Endothelial cell of umbilical vein (primary cell): ENCODE measurements around the gene TXNDC9. TPM values are rescaled to one million over a fixed set of nuclear protein-coding genes. Genes with fewer than 3 reads are reported as not detected.

ENCODE experiments used
- BruUV-seq: library from RNA; stranded (reverse); fragments of 400-500 nt; replicated peaks from 2 replicates; lab custom pipeline; 2021; lab: Mats Ljungman, UMichigan
- CTCF ChIA-PET: fragments of 300-600, 350-600 bp; sonication (Branson Sonifier 250); formaldehyde crosslinking; loops from one replicate; lab custom pipeline; 2021; ENCODE audit warnings: antibody characterized with exemption, inconsistent platforms; lab: Charles Lee
- POLR2A ChIA-PET: fragments of 300-600, 350-600 bp; sonication (Branson Sonifier 250); formaldehyde crosslinking; loops from one replicate; lab custom pipeline; 2021; ENCODE audit warnings: antibody characterized with exemption, inconsistent platforms; lab: Charles Lee
- DNase-seq: peaks from one replicate; pipeline ENCODE4 v3.0.0-alpha.2; 2011; ENCODE audit warnings: low read depth, low spot score
- FAIRE-seq: peaks from 2 replicates; lab custom pipeline; 2011; peaks lifted over from hg19 to GRCh38; lab: Jason Lieb, UNC
- H2AFZ ChIP-seq: 2 replicates; pipeline ENCODE4 v1.6.0; 2012; ENCODE audit warnings: low read depth, low read length, control low read depth, inconsistent platforms
- H3K27ac ChIP-seq: 2 replicates; pipeline ENCODE4 v1.5.1; 2011; ENCODE audit warnings: low read depth, mild to moderate bottlenecking, control low read depth, low read length, moderate library complexity; ENCODE audit not compliant: insufficient read depth
- H3K27me3 ChIP-seq, 2 experiments: 2 replicates each; pipeline versions ENCODE4 v1.6.0 to v1.6.1; 2011; ENCODE audit warnings: low read length in 2 of 2, mixed read lengths in 1 of 2; ENCODE audit not compliant: control insufficient read depth in 2 of 2, insufficient read depth in 2 of 2
- H3K36me3 ChIP-seq, 2 experiments: 2 replicates in 1 of 2; 3 replicates in 1 of 2; pipeline ENCODE4 v1.5.1; 2011; ENCODE audit warnings: low read length in 2 of 2, mild to moderate bottlenecking in 1 of 2, moderate library complexity in 1 of 2; ENCODE audit not compliant: control insufficient read depth in 2 of 2, insufficient read depth in 2 of 2; ENCODE audit errors: extremely low read depth in 1 of 2
- H3K4me1 ChIP-seq: 3 replicates; pipeline ENCODE4 v1.5.1; 2011; ENCODE audit warnings: mild to moderate bottlenecking, low read length; ENCODE audit not compliant: control insufficient read depth, insufficient read depth; ENCODE audit errors: extremely low read depth
- H3K4me2 ChIP-seq: 2 replicates; pipeline ENCODE4 v1.6.1; 2011; ENCODE audit warnings: low read length, control low read depth, mixed read lengths; ENCODE audit not compliant: insufficient read depth
- H3K4me3 ChIP-seq, 3 experiments: fragments of 200-600 bp in 1 of 3; sonication (generic), shearing (Covaris generic) in 1 of 3; replicated peaks in 1 of 3; 2 replicates each; pipeline ENCODE4 v1.5.1; 2011 to 2016; ENCODE audit warnings: control low read depth in 3 of 3, low read length in 3 of 3, mild to moderate bottlenecking in 2 of 3, inconsistent platforms in 1 of 3, low read depth in 1 of 3, moderate library complexity in 1 of 3; ENCODE audit not compliant: insufficient read depth in 1 of 3
- H3K79me2 ChIP-seq: 2 replicates; pipeline ENCODE4 v1.6.0; 2012; ENCODE audit warnings: low read length, inconsistent platforms; ENCODE audit not compliant: control insufficient read depth, insufficient read depth
- H3K9ac ChIP-seq: replicated peaks from 2 replicates; pipeline ENCODE3; 2011; ENCODE audit warnings: low read length, control low read depth; ENCODE audit not compliant: insufficient read depth; ENCODE audit errors: extremely low read depth
- H3K9me1 ChIP-seq: replicated peaks from 3 replicates; pipeline ENCODE4 v1.6.0; 2011; ENCODE audit warnings: mild to moderate bottlenecking, low read length; ENCODE audit not compliant: control insufficient read depth, insufficient read depth; ENCODE audit errors: extremely low read depth
- H3K9me3 ChIP-seq: replicated peaks from 2 replicates; pipeline ENCODE4 v1.5.1; 2012; ENCODE audit warnings: low read length, inconsistent platforms; ENCODE audit not compliant: control insufficient read depth, insufficient read depth
- H4K20me1 ChIP-seq: replicated peaks from 2 replicates; pipeline ENCODE3; 2011; ENCODE audit warnings: mild to moderate bottlenecking, low read length; ENCODE audit not compliant: control insufficient read depth, insufficient read depth; ENCODE audit errors: extremely low read depth
- CTCF ChIP-seq, 2 donors: IDR thresholded peaks; 1 replicate in 1 of 2; 2 replicates in 1 of 2; pipeline ENCODE4 v1.5.1; 2011; ENCODE audit warnings: low read length in 2 of 2, mild to moderate bottlenecking in 2 of 2, moderate library complexity in 2 of 2, control low read depth in 1 of 2, inconsistent platforms in 1 of 2, low read depth in 1 of 2; ENCODE audit not compliant: insufficient read depth in 1 of 2; ENCODE audit errors: extremely low read depth in 1 of 2
- EZH2 ChIP-seq: IDR thresholded peaks from 2 replicates; pipeline ENCODE4 v1.6.1; 2012; ENCODE audit warnings: borderline replicate concordance, low read depth, mild to moderate bottlenecking, moderate library complexity, low read length, inconsistent platforms; ENCODE audit not compliant: severe bottlenecking
- FOS ChIP-seq: IDR thresholded peaks from 2 replicates; pipeline ENCODE4 v1.6.1; 2011; ENCODE audit warnings: mild to moderate bottlenecking, low read length, moderate library complexity, borderline replicate concordance; ENCODE audit not compliant: insufficient read depth
- GATA2 ChIP-seq: IDR thresholded peaks from 2 replicates; pipeline ENCODE4 v1.7.0; 2011; ENCODE audit warnings: low read depth, mild to moderate bottlenecking, moderate library complexity, mixed read lengths, low read length; ENCODE audit not compliant: insufficient read length, insufficient read depth
- JUN ChIP-seq: IDR thresholded peaks from 2 replicates; pipeline ENCODE4 v1.6.1; 2011; ENCODE audit warnings: borderline replicate concordance, low read depth; ENCODE audit not compliant: insufficient read length, insufficient read depth
- MAX ChIP-seq: IDR thresholded peaks from 2 replicates; pipeline ENCODE4 v1.6.1; 2011; ENCODE audit not compliant: insufficient read depth, insufficient read length
- MYC ChIP-seq: IDR thresholded peaks from one replicate; pipeline ENCODE4 v1.6.1; 2011; ENCODE audit warnings: mild to moderate bottlenecking, low read depth, low read length
- POLR2A ChIP-seq: IDR thresholded peaks from 2 replicates; pipeline ENCODE4 v1.6.1; 2012; ENCODE audit warnings: low read depth, mild to moderate bottlenecking, control low read depth, low read length
- POLR2AphosphoS5 ChIP-seq: IDR thresholded peaks from 2 replicates; pipeline ENCODE4 v1.6.1; 2012; ENCODE audit warnings: low read depth, mild to moderate bottlenecking, control low read depth, low read length, moderate library complexity; ENCODE audit not compliant: insufficient read depth
- dilution Hi-C: fragments of 300-500 bp; cut with MboI; formaldehyde crosslinking; loops from one replicate; pipeline ENCODE4 v1.15.0; 2019; ENCODE audit warnings: low sequenced_read_pairs; ENCODE audit not compliant: extremely low pct_ligation_motif_present
- intact Hi-C: fragments of 100-400 bp; cut with micrococcal nuclease; formaldehyde crosslinking; loops from one replicate; pipeline ENCODE4 v1.10.0; 2022
- polyA plus RNA-seq, 4 experiments: library from polyadenylated mRNA; depleted of rRNA in 3 of 4; stranded (reverse) in 3 of 4; unstranded in 1 of 4; fragments of >200 nt; gene quantifications; 2 replicates each; pipeline versions ENCODE4 v1.2.1 to v1.2.3, GENCODE V29; 2011 to 2012; ENCODE audit warnings: missing spikeins in 1 of 4
- total RNA-seq: library from RNA; stranded (reverse); gene quantifications from 2 replicates; pipeline ENCODE4 v1.2.3, GENCODE V29; 2021

TXNDC9 gene
- total and polyA plus RNA-seq, 2 donors (not counting 3 experiments of a cell fraction or from before 2014, with no cell fraction given): 18.6 to 45.8 TPM

GRCh38 chr2:99342536-99342935, 6.4 kb upstream of the TXNDC9 start:
- H3K79me2 ChIP-seq: peaks cover 98% of the 10 kb centered on the region
- no peak overlapping the region for H3K27ac ChIP-seq
- CTCF ChIA-PET: no interaction called here
- intact Hi-C loops: no loop called here
- no peaks in the 10 kb centered on the region for H3K9me3 ChIP-seq
- no peak overlapping the region for H3K4me3 ChIP-seq
- no peaks in the 10 kb centered on the region for H3K36me3 ChIP-seq
- FAIRE-seq (no peak), DNase-seq (no peak)
- H3K4me2 ChIP-seq: no peak overlapping the region
- H3K27me3 ChIP-seq: no peaks in the 10 kb centered on the region
- no peaks in the 10 kb centered on the region for H3K9me1 ChIP-seq
- H3K9ac ChIP-seq: no peak overlapping the region
- H2AFZ ChIP-seq: no peak overlapping the region
- POLR2A ChIA-PET: no interaction called here
- peaks cover 9% of the 10 kb centered on the region for H3K4me1 ChIP-seq
- dilution Hi-C loops: no loop called here
- no peaks in the 10 kb centered on the region for H4K20me1 ChIP-seq
- TF ChIP-seq MYC (no peak), JUN (no peak), GATA2 (no peak), CTCF (IDR thresholded peaks at IDR 0.05; ENCODE audit: extremely low read depth in 1 of 2, insufficient read depth in 1 of 2, low read depth in 1 of 2, low read length in 2 of 2) (no peak), EZH2 (no peak), POLR2AphosphoS5 (no peak), MAX (no peak), POLR2A (no peak), FOS (no peak)
- BruUV-seq: no TSS peak
